Activated naive CD8-positive, alpha-beta T cell treated with anti-CD3 and anti-CD28 coated beads for 36 hours (primary cell): ENCODE results near the gene METTL22. TPM values are rescaled to one million over a fixed set of nuclear protein-coding genes. Genes with fewer than 3 reads are reported as not detected.

Source experiments
- DNase-seq: peaks from one replicate; pipeline ENCODE4 v3.0.0; 2021
- H3K27ac Mint-ChIP-seq: one replicate; pipeline ENCODE4 v1.8.0; 2022; ENCODE audit warnings: mild to moderate bottlenecking, moderate library complexity, mixed read lengths
- H3K27me3 Mint-ChIP-seq: one replicate; pipeline ENCODE4 v1.8.0; 2022; ENCODE audit warnings: mild to moderate bottlenecking, mixed read lengths
- H3K36me3 Mint-ChIP-seq: one replicate; pipeline ENCODE4 v1.8.0; 2021; ENCODE audit warnings: mild to moderate bottlenecking, mixed read lengths
- H3K4me1 Mint-ChIP-seq: one replicate; pipeline ENCODE4 v1.8.0; 2021; ENCODE audit warnings: mixed read lengths
- H3K4me3 Mint-ChIP-seq: one replicate; pipeline ENCODE4 v1.8.0; 2022; ENCODE audit warnings: mild to moderate bottlenecking, moderate library complexity, mixed read lengths
- H3K9me3 Mint-ChIP-seq: one replicate; pipeline ENCODE4 v1.8.0; 2022; ENCODE audit warnings: mixed read lengths
- total RNA-seq, 2 experiments: library from RNA; stranded (reverse); gene quantifications; one replicate each; pipeline ENCODE4 v1.2.3, GENCODE V29; 2021

The METTL22 gene
- total RNA-seq = 10 to 100 TPM; 25.0 to 26.8 TPM

DNA sequence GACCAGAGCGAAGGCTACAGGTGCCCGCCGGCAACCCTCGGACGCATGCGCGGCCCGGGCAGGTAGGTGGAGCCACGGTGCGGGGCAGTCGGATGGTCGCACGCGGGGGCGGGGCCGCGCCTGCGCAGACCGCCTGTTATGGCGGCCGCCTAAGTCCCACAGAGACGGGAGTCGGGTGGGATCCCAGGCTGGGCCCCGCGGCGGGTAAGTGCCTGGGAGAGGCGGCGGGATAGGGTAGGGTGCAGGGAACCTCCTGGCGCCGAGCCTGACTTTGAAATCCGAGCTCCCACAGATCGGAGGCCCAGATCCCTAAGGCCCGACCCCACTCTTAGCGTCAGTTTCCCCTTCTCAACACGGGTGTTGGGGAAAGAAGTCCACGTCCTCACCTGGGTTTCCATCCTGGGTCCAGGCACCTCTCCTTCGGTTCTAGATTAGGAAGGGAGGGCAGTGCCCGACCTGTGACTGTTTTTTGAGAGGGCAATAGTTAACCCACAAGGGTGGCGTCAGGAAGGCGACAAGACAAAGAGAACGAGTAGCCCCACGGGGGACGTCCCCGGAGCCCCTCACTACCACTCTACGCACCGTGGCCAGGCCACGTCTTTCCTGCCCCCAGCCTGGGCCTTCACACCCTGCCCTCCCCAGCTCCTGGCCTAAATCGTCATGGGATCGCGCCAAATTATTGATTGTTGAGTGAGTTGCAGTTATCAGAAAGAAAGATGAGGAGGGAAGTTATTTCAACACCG is at the start of gene METTL22:
METTL22 (plus strand) TSS at position 127 of the 743 bp plus-strand sequence. CDS start 3,968 bp downstream, outside the sequence.
- peaks cover 3% of the 10 kb centered on the region for H3K36me3 Mint-ChIP-seq
- H3K4me3 Mint-ChIP-seq = peak within 1 kb of the TSS; percentile 99
- H3K27ac Mint-ChIP-seq = peak within 1 kb of the TSS; percentile 88
- no peaks in the 10 kb centered on the region for H3K27me3 Mint-ChIP-seq
- H3K4me1 Mint-ChIP-seq = peaks cover 16% of the 10 kb centered on the region
- DNase-seq = peak; percentile 95
- H3K9me3 Mint-ChIP-seq = no peaks in the 10 kb centered on the region

DNA sequence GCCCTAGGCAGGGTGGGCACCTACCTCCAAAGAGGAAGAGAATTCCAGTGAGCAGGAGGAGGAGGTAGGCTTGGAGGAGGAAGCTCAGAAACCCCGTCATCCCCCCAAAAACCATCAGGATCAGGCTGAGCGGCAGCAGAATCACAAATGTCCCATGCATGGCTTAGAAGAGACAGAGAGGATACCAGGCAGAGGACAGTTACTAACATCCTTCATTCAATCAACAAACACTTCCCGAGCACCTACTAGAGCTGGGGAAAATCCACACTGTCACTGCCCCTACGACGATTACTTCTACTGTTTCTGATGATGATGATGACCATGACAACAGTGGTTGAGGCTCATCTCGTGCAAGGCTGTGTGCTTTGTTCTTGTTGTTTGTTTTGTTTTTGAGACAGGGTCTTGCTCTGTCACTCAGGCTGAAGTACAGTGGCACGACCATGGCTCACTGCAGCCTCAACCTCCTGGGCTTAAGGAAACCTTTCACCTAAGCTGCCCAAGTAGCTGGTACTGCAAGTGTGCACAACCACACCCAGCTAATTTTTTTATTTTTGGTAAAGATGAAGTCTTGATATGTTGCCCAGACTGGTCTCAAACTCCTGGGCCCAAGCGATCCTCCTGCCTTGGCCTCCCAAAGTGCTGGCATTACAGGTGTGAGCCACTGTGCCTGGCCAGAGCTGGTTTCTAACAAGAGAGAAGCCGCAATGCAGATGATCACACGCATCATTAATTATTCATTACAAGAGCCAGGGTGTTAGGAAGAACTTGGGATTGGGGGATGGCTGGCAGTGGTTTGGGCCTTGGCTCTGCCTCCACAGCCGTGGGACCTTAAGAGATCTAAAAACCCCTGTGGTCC is 49.2 kb upstream of the METTL22 start:
- no peaks in the 10 kb centered on the region for H3K9me3 Mint-ChIP-seq
- peaks cover 23% of the 10 kb centered on the region for H3K27me3 Mint-ChIP-seq
- DNase-seq = no peak
- H3K4me3 Mint-ChIP-seq = no peak overlapping the region
- H3K36me3 Mint-ChIP-seq = no peaks in the 10 kb centered on the region
- peaks cover 4% of the 10 kb centered on the region for H3K4me1 Mint-ChIP-seq
- H3K27ac Mint-ChIP-seq = no peak overlapping the region

- Mint-ChIP-seq H3K9me3 (no peaks in the 10 kb centered on the region), H3K27me3 (peaks cover 29% of the 10 kb centered on the region)
Measured at GRCh38 chr16:8572919-8573724, 48.4 kb upstream of the METTL22 start.

GRCh38 chr16:8575399-8575798 is 46.1 kb upstream of the METTL22 start:
- H3K4me3 Mint-ChIP-seq = no peak overlapping the region
- no peaks in the 10 kb centered on the region for H3K36me3 Mint-ChIP-seq
- H3K27me3 Mint-ChIP-seq = peaks cover 24% of the 10 kb centered on the region
- DNase-seq = no peak
- peaks cover 4% of the 10 kb centered on the region for H3K4me1 Mint-ChIP-seq
- no peaks in the 10 kb centered on the region for H3K9me3 Mint-ChIP-seq
- no peak overlapping the region for H3K27ac Mint-ChIP-seq

More at GRCh38 chr16:8572919-8573724, 48.4 kb upstream of the METTL22 start:
- peak overlapping the region; percentile 72 for H3K27ac Mint-ChIP-seq
- peaks cover 4% of the 10 kb centered on the region for H3K4me1 Mint-ChIP-seq
- H3K4me3 Mint-ChIP-seq = no peak overlapping the region
- no peaks in the 10 kb centered on the region for H3K36me3 Mint-ChIP-seq
- DNase-seq = no peak

DNA sequence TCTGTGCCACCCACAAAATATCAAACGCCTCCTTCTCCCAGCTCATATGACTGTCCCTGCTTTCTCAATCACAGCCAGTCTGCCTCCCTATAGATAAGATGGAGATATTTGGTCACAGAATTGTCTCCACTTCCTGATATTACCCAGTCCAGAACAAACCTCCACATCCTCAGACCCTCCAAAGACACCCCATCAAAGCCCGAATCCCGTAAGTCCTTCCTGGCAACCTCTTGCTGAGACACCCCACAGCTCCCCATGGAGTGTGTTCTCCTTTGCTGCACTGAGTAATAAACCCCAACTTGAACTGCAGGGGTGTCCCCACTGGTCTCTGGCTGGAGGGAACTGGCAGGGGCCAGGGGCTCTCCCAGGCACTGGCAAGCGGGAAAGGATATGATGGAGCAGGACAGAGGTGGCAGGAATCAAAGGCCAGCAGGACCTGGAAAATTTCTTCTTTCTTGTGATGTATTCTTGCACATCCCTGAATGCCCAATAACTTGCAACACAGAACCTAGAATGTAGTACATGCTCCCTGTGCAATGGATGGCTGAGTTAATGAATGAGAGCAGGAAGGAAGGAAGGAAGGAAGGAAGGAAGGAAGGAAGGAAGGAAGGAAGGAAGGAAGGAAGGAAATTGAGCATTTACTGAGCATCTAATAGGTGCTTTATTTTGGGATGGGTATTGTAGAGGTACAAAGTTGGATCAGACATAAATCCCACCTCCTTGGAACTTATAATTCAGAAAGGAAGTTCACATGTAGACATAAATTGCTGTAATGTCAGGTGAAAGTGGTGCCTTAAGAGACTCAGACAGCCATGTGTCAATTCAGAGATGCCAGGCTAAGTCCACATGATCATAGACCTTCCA is 45.1 kb upstream of the METTL22 start:
- Mint-ChIP-seq H3K9me3 (no peaks in the 10 kb centered on the region), H3K4me1 (peaks cover 4% of the 10 kb centered on the region), H3K36me3 (no peaks in the 10 kb centered on the region), H3K27ac (no peak overlapping the region), H3K4me3 (no peak overlapping the region), H3K27me3 (peaks cover 24% of the 10 kb centered on the region)
- no peak for DNase-seq

- Mint-ChIP-seq H3K27me3 (peaks cover 21% of the 10 kb centered on the region), H3K4me3 (no peak overlapping the region), H3K9me3 (no peaks in the 10 kb centered on the region), H3K27ac (peak overlapping the region; percentile 39), H3K36me3 (no peaks in the 10 kb centered on the region), H3K4me1 (peaks cover 7% of the 10 kb centered on the region)
- no peak for DNase-seq
Measured at GRCh38 chr16:8577678-8578304, 43.7 kb upstream of the METTL22 start.

GRCh38 chr16:8579559-8579958 is 41.9 kb upstream of the METTL22 start:
- Mint-ChIP-seq H3K27ac (no peak overlapping the region), H3K4me1 (peaks cover 3% of the 10 kb centered on the region), H3K36me3 (no peaks in the 10 kb centered on the region), H3K27me3 (peaks cover 13% of the 10 kb centered on the region), H3K9me3 (no peaks in the 10 kb centered on the region), H3K4me3 (no peak overlapping the region)
- DNase-seq = no peak

- peaks cover 24% of the 10 kb centered on the region for H3K27me3 Mint-ChIP-seq
- H3K4me1 Mint-ChIP-seq = peaks cover 3% of the 10 kb centered on the region
- H3K36me3 Mint-ChIP-seq = no peaks in the 10 kb centered on the region
- no peak for DNase-seq
- H3K4me3 Mint-ChIP-seq = no peak overlapping the region
- H3K27ac Mint-ChIP-seq = no peak overlapping the region
- H3K9me3 Mint-ChIP-seq = no peaks in the 10 kb centered on the region
Measured at GRCh38 chr16:8581831-8582580, 39.5 kb upstream of the METTL22 start.

DNA sequence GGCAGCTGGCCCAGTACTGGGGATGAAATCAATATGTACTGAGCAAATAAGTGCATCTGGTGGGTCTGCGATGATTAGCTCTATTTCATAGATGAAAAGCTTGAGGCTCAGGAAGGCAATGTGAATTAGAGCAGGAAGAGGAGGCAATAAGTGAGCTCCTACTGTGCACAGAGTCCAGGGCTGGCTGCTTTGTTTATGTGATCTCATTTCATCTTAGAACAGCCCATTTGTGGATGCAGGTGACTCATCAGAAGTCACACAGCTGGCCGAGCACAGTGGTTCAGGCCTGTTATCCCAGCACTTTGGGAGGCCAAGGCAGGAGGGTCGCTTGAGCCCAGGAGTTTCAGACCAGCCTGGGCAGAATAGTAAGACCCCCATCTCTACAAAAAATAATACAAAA is 38.3 kb upstream of the METTL22 start:
- Mint-ChIP-seq H3K4me3 (no peak overlapping the region), H3K27ac (no peak overlapping the region), H3K27me3 (peaks cover 30% of the 10 kb centered on the region), H3K9me3 (no peaks in the 10 kb centered on the region), H3K4me1 (peaks cover 3% of the 10 kb centered on the region), H3K36me3 (no peaks in the 10 kb centered on the region)
- DNase-seq = no peak

- Mint-ChIP-seq H3K4me1 (peaks cover 3% of the 10 kb centered on the region), H3K27me3 (peaks cover 35% of the 10 kb centered on the region), H3K36me3 (no peaks in the 10 kb centered on the region), H3K27ac (no peak overlapping the region), H3K4me3 (no peak overlapping the region), H3K9me3 (no peaks in the 10 kb centered on the region)
- no peak for DNase-seq
Measured at GRCh38 chr16:8583732-8584131, 37.8 kb upstream of the METTL22 start.

DNA sequence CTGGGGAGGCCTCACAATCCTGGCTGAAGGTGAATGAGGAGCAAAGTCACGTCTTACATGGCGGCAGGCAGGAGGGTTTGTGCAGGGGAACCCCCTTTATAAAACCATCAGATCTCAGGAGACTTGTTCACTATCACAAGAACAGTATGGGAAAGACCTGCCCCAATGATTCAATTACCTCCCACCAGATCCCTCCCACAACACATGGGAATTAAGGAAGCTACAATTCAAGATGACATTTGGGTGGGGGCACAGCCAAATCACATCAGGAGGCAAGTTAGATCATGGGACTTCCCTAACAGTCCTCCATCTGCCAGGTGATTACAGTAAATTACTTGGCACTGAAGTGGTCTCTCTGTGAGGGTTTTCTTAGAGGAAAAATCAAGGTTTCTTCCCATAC is 36.5 kb upstream of the METTL22 start:
- Mint-ChIP-seq H3K27ac (no peak overlapping the region), H3K9me3 (no peaks in the 10 kb centered on the region), H3K27me3 (peaks cover 43% of the 10 kb centered on the region), H3K36me3 (no peaks in the 10 kb centered on the region), H3K4me3 (no peak overlapping the region), H3K4me1 (peaks cover 5% of the 10 kb centered on the region)
- no peak for DNase-seq

DNA sequence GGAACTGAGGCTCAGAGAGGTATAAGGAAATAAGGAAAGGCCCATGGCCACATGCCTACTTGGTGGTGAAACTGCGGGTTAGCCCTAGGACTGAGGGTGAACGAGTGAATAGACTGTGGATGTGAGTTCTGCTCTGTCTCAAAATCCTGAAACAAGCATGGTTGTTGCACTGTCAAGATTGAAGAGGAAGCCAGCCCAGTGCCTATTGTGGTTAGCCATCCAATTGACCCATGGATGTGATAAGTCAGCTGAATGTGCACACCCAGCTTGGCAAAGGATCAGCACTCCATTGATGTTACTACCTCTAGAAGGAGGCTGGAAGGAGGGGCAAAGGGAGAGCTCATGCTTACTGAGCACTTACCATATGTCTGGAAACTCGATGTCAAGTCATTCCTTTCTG is 35.6 kb upstream of the METTL22 start:
- no peak for DNase-seq
- H3K4me3 Mint-ChIP-seq = no peak overlapping the region
- no peak overlapping the region for H3K27ac Mint-ChIP-seq
- no peaks in the 10 kb centered on the region for H3K36me3 Mint-ChIP-seq
- H3K27me3 Mint-ChIP-seq = peaks cover 43% of the 10 kb centered on the region
- no peaks in the 10 kb centered on the region for H3K9me3 Mint-ChIP-seq
- peaks cover 6% of the 10 kb centered on the region for H3K4me1 Mint-ChIP-seq

- Mint-ChIP-seq H3K36me3 (no peaks in the 10 kb centered on the region), H3K4me1 (peaks cover 3% of the 10 kb centered on the region), H3K9me3 (no peaks in the 10 kb centered on the region), H3K4me3 (no peak overlapping the region), H3K27ac (no peak overlapping the region), H3K27me3 (peaks cover 43% of the 10 kb centered on the region)
- DNase-seq = no peak
Measured at GRCh38 chr16:8587065-8587464, 34.4 kb upstream of the METTL22 start.
